PC-9 (cell line): ENCODE data around the gene HOXA1. TPM values are rescaled to one million over a fixed set of nuclear protein-coding genes. Genes with fewer than 3 reads are reported as not detected.
A peak's percentile ranks its signal among the peaks of the same experiment; 100 is the strongest.

Experiments used
- BruUV-seq: library from RNA; stranded (reverse); fragments of 400-500 nt; replicated peaks from 2 replicates; lab custom pipeline; 2021; lab: Mats Ljungman, UMichigan
- CTCF ChIA-PET: fragments of 300-600 bp; sonication (Branson Sonifier 250); formaldehyde crosslinking; loops from one replicate; lab custom pipeline; 2022; ENCODE audit warnings: antibody characterized with exemption; lab: Charles Lee
- POLR2A ChIA-PET: fragments of 300-600 bp; sonication (Branson Sonifier 250); formaldehyde crosslinking; loops from one replicate; lab custom pipeline; 2022; ENCODE audit warnings: antibody characterized with exemption; ENCODE audit not compliant: unreplicated experiment; lab: Charles Lee
- DNase-seq, 2 experiments: peaks; one replicate each; pipeline versions ENCODE4 v3.0.0 to v3.0.0-alpha.2; 2015 to 2022; ENCODE audit warnings: mixed read lengths in 1 of 2
- H2AFZ ChIP-seq: fragments of 200-600 bp; sonication (generic); 2 replicates; pipeline ENCODE4 v1.8.1; 2017; ENCODE audit warnings: antibody characterized with exemption
- H3F3A ChIP-seq: fragments of 200-600 bp; sonication (generic); 2 replicates; pipeline ENCODE4 v1.8.1; 2017; ENCODE audit warnings: antibody characterized with exemption, mild to moderate bottlenecking, low read depth; ENCODE audit not compliant: insufficient read depth
- H3K27ac ChIP-seq: fragments of 200-600 bp; sonication (generic); 2 replicates; pipeline ENCODE4 v1.6.1; 2016; ENCODE audit warnings: mixed run types
- H3K27me3 ChIP-seq: fragments of 200-600 bp; sonication (generic); 2 replicates; pipeline ENCODE4 v1.6.1; 2016; ENCODE audit warnings: low read depth, mixed run types; ENCODE audit not compliant: insufficient read depth
- H3K36me3 ChIP-seq: fragments of 200-600 bp; sonication (generic); 2 replicates; pipeline ENCODE4 v1.6.1; 2016; ENCODE audit warnings: low read depth, mixed run types
- H3K4me1 ChIP-seq: fragments of 200-600 bp; sonication (generic); replicated peaks from 2 replicates; pipeline ENCODE4 v1.6.1; 2016; ENCODE audit warnings: mixed run types; ENCODE audit not compliant: insufficient read depth
- H3K4me2 ChIP-seq: fragments of 200-600 bp; sonication (generic); 2 replicates; pipeline ENCODE4 v1.6.1; 2017; ENCODE audit warnings: mixed run types
- H3K4me3 ChIP-seq: fragments of 200-600 bp; sonication (generic); 2 replicates; pipeline ENCODE4 v1.6.1; 2016; ENCODE audit warnings: mixed run types
- H3K79me2 ChIP-seq: fragments of 200-600 bp; sonication (generic); 2 replicates; pipeline ENCODE4 v1.6.1; 2017; ENCODE audit warnings: low read depth, mixed run types
- H3K9me2 ChIP-seq: fragments of 200-600 bp; sonication (generic); 2 replicates; pipeline ENCODE4 v1.8.1; 2017; ENCODE audit warnings: mild to moderate bottlenecking; ENCODE audit not compliant: insufficient read depth
- H3K9me3 ChIP-seq: fragments of 200-600 bp; sonication (generic); 2 replicates; pipeline ENCODE4 v1.8.1; 2016; ENCODE audit warnings: low read depth; ENCODE audit not compliant: insufficient read depth
- H4K20me1 ChIP-seq: fragments of 200-600 bp; sonication (generic); 2 replicates; pipeline ENCODE4 v1.8.1; 2017; ENCODE audit not compliant: insufficient read depth
- EZH2 ChIP-seq: fragments of 200-600 bp; sonication (generic); IDR thresholded peaks from 2 replicates; pipeline ENCODE4 v1.8.0; 2017; ENCODE audit warnings: antibody characterized with exemption, low read depth
- intact Hi-C: fragments of 100-400 bp; cut with micrococcal nuclease; formaldehyde crosslinking; loops from one replicate; pipeline ENCODE4 v1.10.0; 2022; ENCODE audit not compliant: unreplicated experiment
- total RNA-seq: library from RNA; stranded (reverse); gene quantifications from 2 replicates; pipeline ENCODE4 v1.2.3, GENCODE V29; 2021
- TF ChIP-seq, protein P1 (sequence below): fragments of 200-600 bp; sonication (generic); conservative IDR thresholded peaks from 2 replicates; pipeline ENCODE4 v1.6.1; 2017; ENCODE audit warnings: mixed run types, antibody characterized with exemption, mild to moderate bottlenecking, moderate library complexity

The HOXA1 gene
- total RNA-seq, 1 experiment from 2014 or later = 2.2 TPM

DNA sequence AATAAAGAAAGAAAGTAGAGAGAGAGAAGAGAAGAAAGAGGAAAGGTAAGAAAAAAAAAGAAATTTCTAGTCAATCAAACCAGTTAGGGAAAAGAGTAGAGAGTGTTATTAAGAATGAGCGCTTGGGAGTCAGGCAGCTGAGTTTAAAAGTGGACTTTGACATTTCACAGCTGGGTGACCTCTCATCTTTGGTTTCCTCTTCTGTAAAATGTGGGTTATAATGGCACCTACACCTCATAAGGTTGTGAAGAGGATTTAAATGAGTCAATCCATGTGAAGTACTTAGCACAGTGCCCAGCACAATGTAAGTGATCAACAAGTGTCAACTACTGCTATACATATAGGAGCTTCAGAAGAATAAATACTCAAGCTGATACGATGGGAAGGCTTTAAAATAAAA lies 12.2 kb downstream of the HOXA1 start:
- intact Hi-C loops = no loop called here
- peaks cover 47% of the 10 kb centered on the region for H3K4me1 ChIP-seq
- BruUV-seq = no TSS peak
- no peaks in the 10 kb centered on the region for H4K20me1 ChIP-seq
- no peaks in the 10 kb centered on the region for H3K79me2 ChIP-seq
- no peak for TF ChIP-seq EZH2
- TF ChIP-seq, protein P1, sequence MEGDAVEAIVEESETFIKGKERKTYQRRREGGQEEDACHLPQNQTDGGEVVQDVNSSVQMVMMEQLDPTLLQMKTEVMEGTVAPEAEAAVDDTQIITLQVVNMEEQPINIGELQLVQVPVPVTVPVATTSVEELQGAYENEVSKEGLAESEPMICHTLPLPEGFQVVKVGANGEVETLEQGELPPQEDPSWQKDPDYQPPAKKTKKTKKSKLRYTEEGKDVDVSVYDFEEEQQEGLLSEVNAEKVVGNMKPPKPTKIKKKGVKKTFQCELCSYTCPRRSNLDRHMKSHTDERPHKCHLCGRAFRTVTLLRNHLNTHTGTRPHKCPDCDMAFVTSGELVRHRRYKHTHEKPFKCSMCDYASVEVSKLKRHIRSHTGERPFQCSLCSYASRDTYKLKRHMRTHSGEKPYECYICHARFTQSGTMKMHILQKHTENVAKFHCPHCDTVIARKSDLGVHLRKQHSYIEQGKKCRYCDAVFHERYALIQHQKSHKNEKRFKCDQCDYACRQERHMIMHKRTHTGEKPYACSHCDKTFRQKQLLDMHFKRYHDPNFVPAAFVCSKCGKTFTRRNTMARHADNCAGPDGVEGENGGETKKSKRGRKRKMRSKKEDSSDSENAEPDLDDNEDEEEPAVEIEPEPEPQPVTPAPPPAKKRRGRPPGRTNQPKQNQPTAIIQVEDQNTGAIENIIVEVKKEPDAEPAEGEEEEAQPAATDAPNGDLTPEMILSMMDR = no peak
- peaks cover 37% of the 10 kb centered on the region for H3F3A ChIP-seq
- H3K27ac ChIP-seq = no peak overlapping the region
- no peak overlapping the region for H3K4me3 ChIP-seq
- ChIA-PET CTCF (interaction anchor here (0.5 kb wide), 1 partner anchor 1090 kb away, joined by 4 read pairs; no protein-coding TSS in a partner anchor), POLR2A (interaction anchor here (0.6 kb wide), 1 partner anchor 19 kb away, joined by 5 read pairs; no protein-coding TSS in a partner anchor)
- no peak overlapping the region for H3K4me2 ChIP-seq
- DNase-seq = no peak
- H3K36me3 ChIP-seq = no peaks in the 10 kb centered on the region
- no peaks in the 10 kb centered on the region for H3K9me3 ChIP-seq
- no peak overlapping the region for H2AFZ ChIP-seq
- no peaks in the 10 kb centered on the region for H3K27me3 ChIP-seq
- H3K9me2 ChIP-seq = no peaks in the 10 kb centered on the region

DNA sequence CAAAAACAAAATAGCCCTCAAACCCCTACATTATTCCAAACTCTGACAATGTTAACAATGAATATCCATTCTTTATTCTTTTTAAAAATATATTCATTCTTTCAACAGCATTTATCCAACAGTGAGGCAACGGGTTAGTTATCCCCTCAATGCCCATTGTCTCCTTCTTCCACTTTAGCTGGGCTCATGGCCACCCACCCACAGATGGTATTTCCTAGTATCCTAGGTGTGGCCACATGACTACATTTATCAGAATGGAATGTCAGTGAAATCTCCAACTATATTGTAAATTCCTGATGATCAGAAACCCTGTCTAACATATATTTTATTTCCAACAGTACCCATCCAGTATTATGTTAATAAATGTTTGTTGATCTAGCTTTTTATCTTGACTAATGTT lies 13.6 kb downstream of the HOXA1 start:
- Histone ChIP-seq H2AFZ (no peak overlapping the region), H3K9me2 (no peaks in the 10 kb centered on the region), H3K27ac (peak overlapping the region; percentile 84), H4K20me1 (no peaks in the 10 kb centered on the region), H3F3A (peaks cover 44% of the 10 kb centered on the region), H3K79me2 (no peaks in the 10 kb centered on the region), H3K4me1 (peaks cover 55% of the 10 kb centered on the region), H3K27me3 (no peaks in the 10 kb centered on the region), H3K36me3 (no peaks in the 10 kb centered on the region), H3K4me2 (peak overlapping the region; percentile 71), H3K4me3 (no peak overlapping the region), H3K9me3 (no peaks in the 10 kb centered on the region)
- BruUV-seq = no TSS peak
- ChIA-PET POLR2A (no interaction called here), CTCF (interaction anchor here (1.1 kb wide), 1 partner anchor 29 kb away, joined by 3 read pairs; no protein-coding TSS in a partner anchor)
- TF ChIP-seq, protein P1 = no peak
- TF ChIP-seq EZH2 = no peak
- peak; percentile 48 to 85 for DNase-seq
- intact Hi-C loops = loop anchor here (1.0 kb wide), 2 partner anchors 33 to 218 kb away; partner anchors contain the start of gene SKAP2

DNA sequence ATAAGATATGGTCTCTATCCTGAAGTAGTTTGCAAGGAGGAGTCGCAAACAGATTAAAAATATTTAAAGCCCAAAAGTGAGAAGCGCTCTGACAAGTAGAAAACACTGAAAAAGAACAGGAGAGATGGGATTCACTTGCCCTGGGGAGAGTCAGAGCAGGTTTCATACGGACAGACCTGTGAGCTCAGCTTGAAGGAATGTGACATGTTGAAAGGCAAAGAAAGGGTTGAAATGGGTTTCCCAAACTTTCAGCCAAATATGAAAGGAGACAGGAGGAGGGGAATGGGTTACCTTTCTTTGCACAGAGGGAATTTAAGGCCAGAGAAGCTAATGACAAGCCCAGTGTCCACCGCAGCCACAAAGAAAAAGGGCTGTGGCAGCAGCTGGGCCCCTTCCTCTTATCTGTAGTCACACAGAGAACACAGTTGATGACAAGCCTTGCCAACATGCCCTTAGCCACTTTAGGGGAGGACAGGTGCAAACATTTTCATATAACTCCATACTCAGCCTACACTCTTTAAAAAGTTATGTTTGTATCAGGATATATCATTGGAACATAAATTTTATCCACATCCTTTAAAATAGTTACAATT lies 14.9 kb downstream of the HOXA1 start:
- no peaks in the 10 kb centered on the region for H3K9me2 ChIP-seq
- peak overlapping the region; percentile 49; the same call in 1 of the 2 replicates for H2AFZ ChIP-seq
- DNase-seq = peak; percentile 59 to 94
- no peaks in the 10 kb centered on the region for H3K9me3 ChIP-seq
- H3K4me1 ChIP-seq = peaks cover 55% of the 10 kb centered on the region
- H3K27ac ChIP-seq = peak overlapping the region; percentile 84
- TF ChIP-seq EZH2 = no peak
- TF ChIP-seq, protein P1 = no peak
- BruUV-seq = no TSS peak
- intact Hi-C loops = loop anchor here (2.0 kb wide), 1 partner anchor 14 kb away; no protein-coding TSS in a partner anchor
- no peaks in the 10 kb centered on the region for H3K79me2 ChIP-seq
- H3K36me3 ChIP-seq = no peaks in the 10 kb centered on the region
- CTCF ChIA-PET = interaction anchor here (0.6 kb wide), 2 partner anchors 11 to 163 kb away, joined by 3 to 9 read pairs; no protein-coding TSS in a partner anchor
- H3F3A ChIP-seq = peaks cover 44% of the 10 kb centered on the region
- H3K27me3 ChIP-seq = no peaks in the 10 kb centered on the region
- peak overlapping the region; percentile 12; the same call in 1 of the 2 replicates for H3K4me3 ChIP-seq
- peak overlapping the region; percentile 71 for H3K4me2 ChIP-seq
- no peaks in the 10 kb centered on the region for H4K20me1 ChIP-seq
- POLR2A ChIA-PET = interaction anchor here (0.5 to 0.7 kb wide), 3 partner anchors 25 to 394 kb away, joined by 3 to 4 read pairs (median 3); no protein-coding TSS in a partner anchor
